ENCODE measurements around the gene MGMT.

The MGMT gene

GRCh38 chr10:129730993-129731325, 263.9 kb downstream of the MGMT start:
- ChIA-PET POLR2A (ENCODE audit: low non-redundant PET) (no interaction called here), CTCF (no interaction called here)
- no peak for TF ChIP-seq CTCF (conservative IDR thresholded peaks at IDR 0.05; ENCODE audit: low read depth)
- DNase-seq (ENCODE audit: low spot score), result no peak
- no peak overlapping the region for H3K27ac ChIP-seq

GRCh38 chr10:129740532-129741279, 273.7 kb downstream of the MGMT start:
- ChIA-PET POLR2A (ENCODE audit: low non-redundant PET) (no interaction called here), CTCF (no interaction called here)
- no peak for TF ChIP-seq CTCF (conservative IDR thresholded peaks at IDR 0.05; ENCODE audit: low read depth)
- no peak overlapping the region for H3K27ac ChIP-seq
- no peak for DNase-seq (ENCODE audit: low spot score)

GRCh38 chr10:129741280-129741977, 274.4 kb downstream of the MGMT start:
- H3K27ac ChIP-seq, result no peak overlapping the region
- no peak for DNase-seq (ENCODE audit: low spot score)
- ChIA-PET POLR2A (ENCODE audit: low non-redundant PET) (no interaction called here), CTCF (no interaction called here)
- no peak for TF ChIP-seq CTCF (conservative IDR thresholded peaks at IDR 0.05; ENCODE audit: low read depth)

GRCh38 chr10:129741978-129742741, 275.1 kb downstream of the MGMT start:
- no peak for TF ChIP-seq CTCF (conservative IDR thresholded peaks at IDR 0.05; ENCODE audit: low read depth)
- DNase-seq (ENCODE audit: low spot score), result no peak
- no peak overlapping the region for H3K27ac ChIP-seq
- ChIA-PET CTCF (no interaction called here), POLR2A (ENCODE audit: low non-redundant PET) (no interaction called here)

GRCh38 chr10:129742742-129743550, 275.9 kb downstream of the MGMT start:
- DNase-seq (ENCODE audit: low spot score), result no peak
- CTCF ChIA-PET, result no interaction called here

More at GRCh38 chr10:129742742-129743550, 275.9 kb downstream of the MGMT start:
- TF ChIP-seq CTCF (conservative IDR thresholded peaks at IDR 0.05; ENCODE audit: low read depth), result no peak
- no peak overlapping the region for H3K27ac ChIP-seq
- POLR2A ChIA-PET (ENCODE audit: low non-redundant PET), result no interaction called here
